ENCODE results near the gene LTC4S.
"Not testable (repeated sequence)": the region's sequence is repeated elsewhere in the genome, so short reads cannot be mapped to it uniquely, and the experiment has no call there.

The LTC4S gene, protein sequence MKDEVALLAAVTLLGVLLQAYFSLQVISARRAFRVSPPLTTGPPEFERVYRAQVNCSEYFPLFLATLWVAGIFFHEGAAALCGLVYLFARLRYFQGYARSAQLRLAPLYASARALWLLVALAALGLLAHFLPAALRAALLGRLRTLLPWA

DNA sequence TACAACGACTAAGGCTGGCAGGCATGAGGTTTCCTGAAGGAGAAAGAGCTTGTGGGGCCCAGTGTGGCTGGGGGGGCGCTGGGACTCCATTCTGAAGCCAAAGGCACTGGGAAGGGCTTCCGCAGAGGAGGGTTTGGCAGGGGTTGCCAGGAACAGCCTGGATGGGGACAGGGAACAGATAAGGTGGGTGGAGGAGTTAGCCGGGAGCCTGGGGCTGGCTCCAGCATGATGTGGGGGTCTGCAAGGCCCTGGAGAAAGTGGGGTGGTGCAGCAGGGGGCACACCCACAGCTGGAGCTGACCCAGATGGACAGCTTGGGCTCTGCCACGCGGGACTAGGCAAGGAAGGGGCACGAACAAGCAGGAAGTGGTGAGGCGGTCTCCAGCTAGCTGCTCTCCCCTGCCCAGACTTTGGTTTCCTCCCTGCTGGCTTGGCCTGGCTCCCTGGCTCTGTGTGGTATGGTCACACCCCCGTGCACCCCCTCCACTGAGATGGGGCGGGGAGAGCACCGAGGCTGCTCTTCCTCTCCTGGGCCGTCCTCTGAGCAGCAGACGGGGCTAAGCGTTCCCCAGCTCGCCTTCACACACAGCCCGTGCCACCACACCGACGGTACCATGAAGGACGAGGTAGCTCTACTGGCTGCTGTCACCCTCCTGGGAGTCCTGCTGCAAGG, at the start of gene LTC4S:
Gene LTC4S (plus strand): TSS at position 519 of the 672 bp plus-strand sequence. CDS start 95 bp downstream, at position 614.
- DNase-seq: no peak

DNA sequence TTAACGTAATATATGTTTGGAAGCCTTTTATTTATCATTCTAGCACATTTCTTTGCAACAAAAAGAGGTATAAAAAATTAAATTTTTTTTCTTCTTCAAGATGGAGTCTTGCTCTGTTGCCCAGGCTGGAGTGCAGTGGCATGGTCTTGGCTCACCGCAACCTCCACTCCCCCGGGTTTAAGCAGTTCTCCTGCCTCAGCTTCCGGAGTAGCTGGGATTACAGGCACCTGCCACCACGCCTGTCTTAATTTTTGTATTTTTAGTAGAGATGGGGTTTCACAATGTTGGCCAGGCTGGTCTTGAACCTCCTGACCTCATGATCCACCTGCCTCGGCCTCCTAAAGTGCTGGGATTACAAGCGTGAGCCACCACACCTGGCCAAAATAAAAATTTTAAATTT, 49.7 kb upstream of the LTC4S start:
- DNase-seq: not testable (repeated sequence)

DNA sequence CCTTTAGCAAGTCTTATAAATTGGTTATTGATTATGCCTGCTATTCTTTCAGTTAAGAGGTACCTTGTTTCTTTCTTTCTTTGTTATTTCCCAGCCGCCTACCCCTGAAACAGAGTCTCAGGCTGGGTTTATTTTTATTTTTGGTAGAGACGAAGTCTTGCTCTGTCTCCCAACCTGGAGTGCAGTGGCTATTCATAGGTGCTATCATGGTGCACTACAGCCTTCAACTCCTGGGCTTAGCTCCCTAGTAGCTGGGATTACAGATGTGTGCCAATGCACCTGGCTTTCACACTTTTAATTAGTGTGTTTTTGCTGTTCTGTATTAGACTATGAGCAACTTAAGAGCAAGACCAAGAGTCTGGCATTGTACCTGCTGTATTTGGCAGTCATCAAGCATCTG, 46.9 kb upstream of the LTC4S start:
- DNase-seq: no peak

DNA sequence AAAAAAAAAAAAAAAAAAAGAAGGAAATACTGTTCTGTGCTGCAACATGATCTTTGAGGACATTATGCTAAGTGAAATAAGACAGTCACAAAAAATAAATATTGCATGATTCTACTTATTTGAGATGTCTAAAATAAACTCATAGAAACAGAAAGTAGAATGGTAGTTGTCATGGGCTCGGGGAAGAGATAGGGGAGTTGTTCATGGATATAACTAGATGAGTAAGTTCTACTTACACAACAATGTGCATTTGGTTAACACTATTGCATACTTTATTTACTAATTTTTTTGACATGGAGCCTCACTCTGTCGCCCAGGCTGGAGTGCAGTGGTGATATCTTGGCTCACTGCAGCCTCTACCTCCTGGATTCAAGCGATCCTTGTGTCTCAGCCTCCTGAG, 46.0 kb upstream of the LTC4S start:
- no peak for DNase-seq

DNA sequence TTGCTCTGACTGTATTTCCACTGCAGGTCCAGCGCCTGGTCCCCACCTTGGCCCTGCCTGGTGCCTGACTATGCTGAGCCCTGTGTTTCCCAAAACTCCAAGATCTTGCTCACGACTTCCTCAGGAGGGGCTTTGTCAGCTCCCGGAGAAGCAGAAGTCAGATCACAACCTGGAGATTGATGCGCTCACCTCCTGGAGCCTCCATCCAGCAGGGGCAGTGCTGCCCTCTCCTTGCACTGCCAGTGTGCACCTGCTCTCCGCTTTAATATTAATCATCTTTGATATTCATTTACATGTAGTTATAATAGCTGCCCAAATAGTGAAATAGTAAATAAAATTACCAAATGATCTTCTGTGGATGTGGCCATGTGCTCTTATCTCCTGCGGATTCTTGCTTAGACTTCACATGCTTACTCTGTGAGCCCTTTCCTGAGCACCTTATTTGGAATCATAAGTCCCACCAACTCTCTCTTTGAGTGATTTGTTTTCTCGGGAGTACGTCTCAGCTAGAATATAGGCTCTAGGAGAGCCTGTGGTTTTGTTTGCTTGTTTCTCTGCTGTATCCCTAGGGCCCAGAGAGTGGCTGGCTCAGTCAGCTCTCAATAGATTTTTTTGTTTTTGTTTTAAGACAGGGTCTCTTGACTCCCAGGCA, 43.8 kb upstream of the LTC4S start:
- DNase-seq: no peak

DNA sequence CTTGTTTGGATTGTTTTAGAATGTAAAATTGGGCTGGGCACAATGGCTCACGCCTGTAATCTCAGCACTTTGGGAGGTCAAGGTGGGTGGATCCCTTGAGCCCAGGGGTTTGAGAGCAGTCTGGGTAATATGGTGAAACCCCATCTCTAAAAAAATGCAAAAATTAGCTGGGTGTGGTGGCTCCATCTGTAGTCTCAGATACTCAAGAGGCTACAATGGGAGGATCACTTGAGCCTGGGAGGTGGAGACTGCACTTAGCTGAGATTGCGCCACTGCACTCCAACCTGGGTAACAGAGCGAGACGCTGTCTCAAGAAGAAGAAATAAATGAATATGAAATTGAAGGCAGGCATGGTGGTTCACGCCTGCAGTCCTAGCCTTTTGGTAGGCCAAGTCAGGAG, 39.8 kb upstream of the LTC4S start:
- no peak for DNase-seq

DNA sequence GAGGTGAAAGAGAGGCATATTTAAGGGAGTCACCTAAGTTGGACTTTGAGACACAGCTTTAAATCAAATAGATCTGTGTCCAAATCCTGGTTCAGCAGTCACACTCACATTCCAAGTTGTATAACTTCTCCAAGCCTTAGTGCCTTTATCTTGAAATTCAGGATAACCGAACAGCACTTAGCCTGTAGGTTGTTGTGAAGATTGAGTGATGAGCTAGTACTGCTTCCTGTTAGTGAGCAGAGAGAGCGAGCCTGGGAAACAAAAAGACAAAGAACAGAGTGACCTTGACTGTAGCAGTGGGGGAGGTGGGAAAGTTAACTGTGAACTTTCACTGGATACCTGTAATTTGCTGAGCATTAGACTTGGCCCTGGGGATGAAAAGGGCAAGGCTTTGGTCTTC, 38.8 kb upstream of the LTC4S start:
- DNase-seq: no peak

DNA sequence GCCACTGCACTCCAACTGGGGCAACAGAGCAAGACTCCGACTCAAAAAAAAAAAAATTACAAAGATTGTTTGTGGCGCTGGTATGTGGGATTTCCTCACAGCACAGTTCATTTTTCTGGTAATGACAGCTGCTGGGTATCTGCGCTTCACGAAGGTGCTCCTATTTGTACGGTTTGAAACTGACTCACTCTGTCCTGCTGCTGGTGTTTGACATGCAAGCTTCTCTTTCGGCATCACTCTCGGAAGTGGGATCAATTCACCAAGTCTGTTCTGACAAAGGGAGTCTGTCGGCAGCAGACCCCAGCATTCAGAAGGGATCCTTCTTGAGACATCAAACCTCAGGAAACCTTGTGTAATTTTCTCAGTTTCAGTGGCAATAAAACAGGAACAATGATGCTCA, 34.8 kb upstream of the LTC4S start:
- no peak for DNase-seq

DNA sequence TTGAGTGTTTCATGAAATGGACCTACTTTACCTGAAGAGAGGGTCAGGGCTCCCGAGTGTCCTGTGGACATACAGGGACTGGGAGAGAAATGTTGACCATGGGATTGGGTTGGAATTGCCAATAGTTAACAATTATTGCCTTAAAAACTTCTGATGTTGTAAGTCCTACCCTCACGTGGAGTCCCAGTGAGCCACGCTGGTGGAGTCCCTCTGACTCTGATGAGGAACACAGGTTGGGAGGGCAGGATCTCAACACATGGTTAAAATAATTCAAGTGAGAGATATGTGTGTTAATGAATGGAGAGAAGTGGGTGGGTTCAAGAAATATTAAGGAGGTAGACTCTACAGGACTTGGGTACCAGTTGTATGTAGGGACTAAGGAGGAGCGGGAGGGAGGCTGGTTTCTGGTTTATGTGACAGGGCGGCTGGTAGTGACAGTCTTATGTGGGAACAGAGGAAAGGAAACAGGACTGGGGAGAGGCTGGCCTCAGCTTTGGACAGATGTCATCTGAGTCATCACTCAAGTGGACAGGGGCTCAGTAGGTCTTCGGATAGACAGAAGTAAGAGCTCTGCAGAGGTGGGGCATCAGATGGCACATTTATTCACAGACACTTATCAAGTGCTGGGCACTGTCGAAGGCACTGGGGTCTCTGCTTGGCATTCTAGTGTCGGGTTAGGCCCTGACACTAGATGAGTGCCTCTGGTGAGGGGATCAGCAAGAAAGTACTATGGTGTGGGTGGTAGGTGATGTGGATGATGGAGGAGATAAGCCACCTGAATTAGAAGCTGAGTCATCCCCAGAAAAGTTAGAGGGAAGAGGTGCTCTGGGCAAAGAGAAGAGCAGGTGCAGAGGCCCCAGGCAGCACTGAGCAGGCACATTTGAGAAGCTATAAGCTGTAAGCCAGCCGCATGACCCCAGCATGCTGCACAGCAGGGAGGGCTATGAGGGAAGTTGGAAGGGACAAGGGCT, 33.9 kb upstream of the LTC4S start:
- no peak for DNase-seq

DNA sequence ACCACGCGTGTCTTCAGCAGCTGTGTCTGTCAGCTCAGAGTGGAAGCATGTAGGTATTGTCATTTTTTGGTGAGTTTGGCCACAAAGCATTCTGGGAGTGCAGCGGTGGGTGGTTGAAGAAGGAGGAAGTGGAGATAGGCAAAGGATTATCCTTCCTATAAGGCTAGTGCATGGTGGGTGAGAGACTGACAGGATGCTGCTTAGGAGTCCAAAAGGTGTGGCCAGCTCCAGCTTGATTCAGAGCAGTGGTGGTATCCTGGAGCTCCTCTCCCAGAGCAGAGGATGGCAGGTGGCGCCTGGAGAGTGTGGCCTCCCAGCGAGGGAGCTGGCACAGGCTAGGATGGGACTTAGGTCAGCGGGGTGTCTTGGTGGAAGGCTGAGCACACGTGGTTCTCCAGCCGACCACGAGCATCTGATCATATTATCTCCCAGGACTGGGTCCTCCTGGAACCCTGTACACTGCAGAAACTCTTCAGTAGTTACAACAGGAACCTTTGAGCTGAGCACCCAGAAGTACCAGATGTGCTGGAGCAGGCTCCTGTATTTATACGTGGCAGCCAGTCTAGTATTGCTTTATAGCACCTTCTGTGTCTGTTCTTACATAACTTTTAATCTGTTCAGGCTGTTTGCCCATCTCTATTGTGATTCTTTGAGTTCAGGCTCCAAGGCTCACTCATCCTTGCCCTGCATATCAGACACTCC, 31.6 kb upstream of the LTC4S start:
- peak in 1 of 2 experiments; percentile 18 for DNase-seq

DNA sequence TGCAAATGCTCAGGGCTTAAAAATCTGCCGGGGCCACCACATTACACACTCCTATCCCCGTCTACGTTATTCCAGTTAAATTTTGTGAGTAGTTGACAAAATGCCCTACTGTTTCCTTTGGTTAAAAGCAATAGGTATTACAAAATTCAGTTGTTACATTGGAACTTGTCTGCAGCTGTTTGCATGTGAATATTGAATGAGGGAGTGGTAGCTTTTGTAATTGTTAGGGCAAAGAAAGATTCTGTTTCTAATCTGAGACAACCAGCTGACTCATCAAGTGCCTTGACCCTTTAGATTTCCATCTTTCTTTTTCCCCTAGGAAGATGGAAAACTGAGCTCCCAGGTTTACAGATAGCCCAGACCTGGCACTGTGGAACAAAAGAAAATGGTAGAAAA, 31.0 kb upstream of the LTC4S start:
- DNase-seq: no peak

DNA sequence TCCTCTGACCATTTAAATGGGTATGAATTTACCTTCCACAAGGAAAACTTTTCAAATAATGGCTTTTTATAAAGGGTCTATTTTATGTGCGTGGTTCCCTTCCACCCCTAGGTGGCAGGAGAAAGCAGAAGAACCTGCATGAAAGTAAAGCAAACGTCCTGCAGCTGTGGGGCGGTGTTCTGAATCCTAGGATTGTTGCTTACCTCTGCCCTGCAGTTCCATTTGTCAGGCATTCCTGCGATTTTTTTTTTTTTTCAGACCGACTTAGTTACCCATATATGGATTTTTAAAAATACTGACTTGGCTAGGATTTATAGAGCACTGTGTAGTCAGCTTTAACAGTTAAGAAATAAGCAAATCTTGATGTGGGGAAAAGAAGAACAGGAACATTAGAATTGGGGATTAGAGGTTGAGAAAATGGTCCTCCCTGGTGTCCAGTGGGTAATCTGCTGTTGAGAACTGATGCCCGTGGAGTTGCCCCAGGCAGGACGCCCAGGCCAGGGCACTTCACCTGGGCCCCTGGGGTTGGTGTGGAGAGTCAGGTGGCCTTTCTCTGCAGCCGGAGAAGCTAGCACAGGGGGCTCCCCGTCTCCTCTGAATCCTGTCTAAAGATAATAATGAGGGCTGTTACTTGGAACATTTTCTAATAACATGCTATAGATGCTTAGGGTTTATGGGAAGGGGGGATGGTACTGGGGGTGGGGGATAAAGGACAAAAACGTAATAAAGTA, 30.4 kb upstream of the LTC4S start:
- peak in 1 of 2 experiments; percentile 75 for DNase-seq

DNA sequence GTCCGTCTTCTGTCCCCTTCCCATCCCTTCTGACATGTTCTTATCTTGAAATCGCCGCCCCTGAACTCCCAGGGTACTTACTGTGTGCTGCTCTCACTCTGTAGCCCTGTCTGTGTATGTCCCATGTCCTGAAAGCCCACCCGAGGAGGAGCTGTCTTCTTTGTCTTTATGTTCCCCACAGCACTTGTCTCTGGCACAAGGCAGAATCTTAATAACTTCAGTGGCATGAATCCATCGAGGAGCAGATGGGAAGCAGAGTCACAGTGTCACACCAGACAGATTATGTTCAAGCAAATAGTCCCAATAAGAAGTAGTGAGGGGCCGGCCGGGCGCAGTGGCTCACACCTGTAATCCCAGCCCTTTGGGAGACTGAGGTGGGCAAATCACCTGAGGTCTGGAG, 29.7 kb upstream of the LTC4S start:
- DNase-seq: no peak

DNA sequence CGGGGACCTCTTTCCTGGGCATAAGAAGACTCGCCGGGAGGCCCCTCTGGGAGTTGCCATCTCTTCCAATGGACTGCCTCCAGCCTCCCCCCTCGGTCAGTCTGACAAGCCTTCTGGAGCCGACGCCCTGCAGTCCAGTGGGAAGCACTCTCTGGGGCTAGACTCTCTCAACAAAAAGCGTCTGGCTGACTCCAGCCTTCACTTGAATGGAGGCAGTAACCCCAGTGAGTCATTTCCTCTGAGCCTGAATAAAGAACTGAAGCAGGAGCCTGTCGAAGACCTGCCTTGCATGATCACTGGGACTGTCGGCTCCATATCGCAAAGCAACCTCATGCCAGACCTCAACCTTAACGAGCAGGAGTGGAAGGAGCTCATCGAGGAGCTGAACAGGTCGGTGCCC, 28.4 kb upstream of the LTC4S start:
- DNase-seq: peak in 1 of 2 experiments; percentile 56

DNA sequence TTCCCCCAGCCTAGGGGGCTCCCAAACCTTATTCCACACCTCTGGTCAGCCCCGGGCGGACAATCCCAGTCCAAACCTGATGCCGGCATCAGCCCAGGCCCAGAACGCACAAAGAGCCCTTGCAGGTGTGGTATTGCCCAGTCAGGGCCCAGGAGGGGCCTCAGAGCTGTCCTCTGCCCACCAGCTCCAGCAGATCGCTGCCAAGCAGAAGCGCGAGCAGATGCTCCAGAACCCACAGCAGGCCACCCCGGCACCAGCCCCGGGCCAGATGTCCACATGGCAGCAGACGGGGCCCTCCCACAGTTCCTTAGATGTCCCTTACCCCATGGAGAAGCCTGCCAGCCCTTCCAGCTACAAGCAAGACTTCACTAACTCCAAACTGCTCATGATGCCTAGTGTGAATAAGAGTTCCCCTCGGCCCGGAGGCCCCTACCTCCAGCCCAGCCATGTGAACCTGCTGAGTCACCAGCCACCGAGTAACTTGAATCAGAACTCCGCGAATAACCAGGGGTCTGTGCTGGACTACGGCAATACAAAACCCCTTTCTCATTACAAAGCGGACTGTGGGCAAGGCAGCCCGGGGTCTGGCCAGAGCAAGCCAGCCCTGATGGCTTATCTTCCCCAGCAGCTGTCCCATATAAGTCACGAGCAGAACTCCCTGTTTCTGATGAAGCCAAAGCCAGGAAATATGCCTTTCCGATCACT, 27.6 kb upstream of the LTC4S start:
- DNase-seq: no peak

DNA sequence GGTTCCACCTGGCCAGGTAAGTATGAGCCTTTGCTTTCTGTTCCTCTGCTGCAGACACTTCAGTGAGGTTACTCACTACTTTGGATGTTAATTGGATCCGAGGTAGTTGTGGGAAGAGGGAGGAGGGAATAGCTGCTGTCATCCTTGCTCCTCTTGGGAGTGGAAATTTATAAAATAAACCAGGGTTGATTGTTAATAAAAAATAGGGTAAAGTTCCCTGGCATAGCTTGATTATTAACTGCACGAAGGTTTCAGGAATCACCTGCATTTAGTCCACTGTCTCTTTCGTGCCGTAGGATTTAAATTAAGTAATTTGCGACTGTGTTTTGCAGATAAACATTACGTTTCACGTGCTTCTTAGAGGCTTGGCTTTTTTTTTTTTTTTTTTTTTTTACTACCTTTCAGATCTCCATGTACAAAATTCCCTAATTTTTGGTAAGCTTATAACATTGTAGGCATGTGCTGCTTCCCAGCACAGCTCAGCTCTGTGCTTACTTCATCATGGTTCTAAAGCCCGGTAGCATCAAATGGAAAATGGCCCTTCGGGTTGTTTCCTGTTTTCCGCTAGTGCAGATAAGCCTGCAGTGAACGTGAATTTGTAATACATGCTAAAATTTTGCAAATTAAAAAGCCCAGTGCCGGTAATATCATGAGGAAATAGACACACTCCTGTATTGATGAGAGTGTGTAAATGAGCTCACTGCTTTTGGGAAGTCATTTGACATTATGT, 26.9 kb upstream of the LTC4S start:
- no peak for DNase-seq

DNA sequence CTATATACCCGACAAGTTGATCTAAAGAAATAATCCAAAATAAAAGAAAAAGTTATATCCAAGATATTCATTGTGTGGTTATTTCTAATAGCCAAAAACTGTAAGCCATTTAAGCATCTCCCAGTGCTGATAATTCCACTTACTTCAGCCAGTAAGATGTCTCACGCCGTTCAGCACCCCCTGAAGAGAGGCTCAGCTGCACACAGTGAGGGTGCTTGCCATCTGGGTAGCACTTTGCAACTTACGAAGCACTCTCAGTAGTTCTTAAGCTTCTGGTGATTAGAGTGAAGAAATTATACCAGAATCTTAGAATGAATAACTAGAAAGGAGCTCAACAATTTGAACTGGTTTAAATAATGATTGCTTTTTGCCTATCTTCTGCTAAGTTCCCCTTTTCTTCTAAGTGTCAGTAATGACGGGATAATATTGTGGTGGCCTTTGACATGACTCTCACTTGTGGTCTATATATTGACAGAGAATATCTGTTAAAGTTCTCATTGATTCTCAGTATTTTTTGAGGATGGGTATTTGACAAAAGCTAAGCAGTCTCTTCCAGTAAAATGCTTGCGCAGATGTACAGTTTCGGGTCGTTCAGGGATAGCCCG, 26.2 kb upstream of the LTC4S start:
- DNase-seq: no peak

DNA sequence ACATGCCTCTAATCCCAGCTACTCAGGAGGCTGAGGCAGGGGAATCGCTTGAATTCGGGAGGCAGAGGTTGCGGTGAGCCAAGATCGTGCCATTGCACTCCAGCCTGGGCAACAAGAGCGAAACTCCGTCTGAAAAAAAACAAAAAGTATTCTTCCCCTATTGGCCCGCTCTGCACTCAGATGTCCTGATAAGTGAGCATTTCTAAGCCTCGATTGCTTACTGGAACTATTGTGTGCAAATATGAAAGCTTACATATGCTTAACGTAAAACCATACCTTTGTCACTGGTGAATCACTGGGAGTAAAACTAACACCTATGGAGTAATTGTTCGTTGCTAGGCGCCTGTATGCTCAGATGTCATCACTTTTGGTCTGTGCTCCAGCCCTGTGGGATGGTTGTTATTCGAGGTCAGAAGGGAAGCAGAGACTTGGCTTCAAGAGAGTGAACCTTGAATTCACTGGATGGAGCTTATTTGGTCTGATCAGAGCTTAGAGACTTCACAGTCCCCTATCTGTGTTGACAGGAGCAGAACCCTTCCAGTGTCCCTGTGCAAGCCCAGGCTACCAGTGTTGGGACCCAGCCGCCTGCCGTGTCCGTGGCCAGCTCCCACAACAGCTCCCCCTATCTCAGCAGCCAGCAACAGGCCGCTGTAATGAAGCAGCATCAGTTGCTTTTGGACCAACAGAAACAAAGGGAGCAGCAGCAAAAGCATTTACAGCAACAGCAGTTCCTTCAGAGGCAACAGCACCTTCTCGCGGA, 25.3 kb upstream of the LTC4S start:
- DNase-seq: no peak

DNA sequence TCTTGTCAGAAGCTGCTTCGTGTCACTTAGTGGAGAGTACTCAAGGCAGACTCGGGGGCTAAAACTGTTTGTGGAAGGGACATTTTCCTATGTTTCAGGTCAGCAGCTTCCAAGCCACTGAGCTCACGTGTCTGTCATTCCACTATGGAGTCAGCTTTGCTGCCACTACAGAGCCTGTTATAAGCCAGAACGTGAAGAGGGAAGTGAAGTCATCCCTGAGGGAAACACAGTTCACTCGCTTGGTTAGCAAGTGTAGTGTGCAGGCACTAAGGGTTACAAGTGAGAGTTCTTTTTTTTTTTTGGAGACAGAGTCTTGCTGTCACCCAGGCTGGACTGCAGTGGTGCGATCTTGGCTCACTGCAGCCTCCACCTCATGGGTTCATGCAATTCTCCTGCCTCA, 24.5 kb upstream of the LTC4S start:
- DNase-seq: no peak

All from SW 1271 (cell line).